Cardiac muscle cell (in vitro differentiated cells and primary cell): ENCODE data around the gene SMIM36. TPM values are rescaled to one million over a fixed set of nuclear protein-coding genes. Genes with fewer than 3 reads are reported as not detected.

ENCODE experiments used
- DNase-seq, 2 donors: peaks; one replicate each; pipeline versions ENCODE4 v3.0.0 to v3.0.0-alpha.2; 2010 to 2017; ENCODE audit warnings: low read depth in 1 of 2, low spot score in 1 of 2
- H3K27ac ChIP-seq: fragments of 200-600 bp; sonication (generic); 2 replicates; pipeline ENCODE4 v1.5.1; 2016
- H3K27me3 ChIP-seq: fragments of 200-600 bp; sonication (generic); 2 replicates; pipeline ENCODE4 v1.6.0; 2016; ENCODE audit warnings: control low read depth
- H3K36me3 ChIP-seq: fragments of 200-600 bp; sonication (generic); 2 replicates; pipeline ENCODE4 v1.5.1; 2016; ENCODE audit warnings: control low read depth
- H3K4me1 ChIP-seq: fragments of 200-600 bp; sonication (generic); 2 replicates; pipeline ENCODE4 v1.8.1; 2017; ENCODE audit warnings: low read depth, mild to moderate bottlenecking, mixed run types
- H3K4me3 ChIP-seq: fragments of 200-600 bp; sonication (generic); 2 replicates; pipeline ENCODE4 v1.5.1; 2016; ENCODE audit warnings: mild to moderate bottlenecking
- H3K9me3 ChIP-seq: fragments of 200-600 bp; sonication (generic); 2 replicates; pipeline ENCODE4 v1.5.1; 2017; ENCODE audit warnings: low read depth, mild to moderate bottlenecking, control low read depth
- polyA plus RNA-seq: library from polyadenylated mRNA; unstranded; fragments of >200 nt; fragmentation: Nextera tagmentation; extraction: Ambion mirVana; gene quantifications from 2 replicates; pipeline ENCODE4 v1.2.1, GENCODE V29; 2016
- total RNA-seq: library from RNA; depleted of rRNA; stranded (reverse); fragments of >200 nt; gene quantifications from 2 replicates; pipeline ENCODE4 v1.2.3, GENCODE V29; 2016
- TF ChIP-seq, protein P1 (sequence below): IDR thresholded peaks from 2 replicates; pipeline ENCODE4 v1.5.1; 2012; ENCODE audit warnings: low read depth, mild to moderate bottlenecking, low read length

The SMIM36 gene
- total and polyA plus RNA-seq, 2 experiments from 2014 or later: not detected

DNA sequence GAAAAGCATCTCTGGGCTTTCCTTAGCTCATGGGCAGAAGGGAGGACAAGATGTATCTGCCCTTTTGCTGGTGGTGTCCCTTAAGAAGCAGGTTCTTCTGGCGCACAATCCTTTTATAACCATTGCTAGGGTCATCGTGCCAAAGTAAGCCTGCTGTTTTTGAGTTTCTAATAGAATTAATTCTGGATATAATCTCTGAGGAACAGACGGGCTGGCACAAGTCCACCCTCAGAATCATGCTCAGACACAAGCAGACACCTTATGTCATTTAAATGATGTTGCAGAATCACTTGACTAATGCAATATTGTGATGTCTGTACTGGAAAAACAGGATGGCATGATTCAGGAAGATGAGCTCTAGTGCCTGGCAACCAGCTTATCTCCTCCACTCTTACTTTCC is 70.9 kb downstream of the SMIM36 start:
- TF ChIP-seq, protein P1, sequence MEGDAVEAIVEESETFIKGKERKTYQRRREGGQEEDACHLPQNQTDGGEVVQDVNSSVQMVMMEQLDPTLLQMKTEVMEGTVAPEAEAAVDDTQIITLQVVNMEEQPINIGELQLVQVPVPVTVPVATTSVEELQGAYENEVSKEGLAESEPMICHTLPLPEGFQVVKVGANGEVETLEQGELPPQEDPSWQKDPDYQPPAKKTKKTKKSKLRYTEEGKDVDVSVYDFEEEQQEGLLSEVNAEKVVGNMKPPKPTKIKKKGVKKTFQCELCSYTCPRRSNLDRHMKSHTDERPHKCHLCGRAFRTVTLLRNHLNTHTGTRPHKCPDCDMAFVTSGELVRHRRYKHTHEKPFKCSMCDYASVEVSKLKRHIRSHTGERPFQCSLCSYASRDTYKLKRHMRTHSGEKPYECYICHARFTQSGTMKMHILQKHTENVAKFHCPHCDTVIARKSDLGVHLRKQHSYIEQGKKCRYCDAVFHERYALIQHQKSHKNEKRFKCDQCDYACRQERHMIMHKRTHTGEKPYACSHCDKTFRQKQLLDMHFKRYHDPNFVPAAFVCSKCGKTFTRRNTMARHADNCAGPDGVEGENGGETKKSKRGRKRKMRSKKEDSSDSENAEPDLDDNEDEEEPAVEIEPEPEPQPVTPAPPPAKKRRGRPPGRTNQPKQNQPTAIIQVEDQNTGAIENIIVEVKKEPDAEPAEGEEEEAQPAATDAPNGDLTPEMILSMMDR: no peak
- no peaks in the 10 kb centered on the region for H3K27me3 ChIP-seq
- H3K9me3 ChIP-seq: no peaks in the 10 kb centered on the region
- peaks cover 25% of the 10 kb centered on the region for H3K4me1 ChIP-seq
- H3K27ac ChIP-seq: no peak overlapping the region
- no peaks in the 10 kb centered on the region for H3K36me3 ChIP-seq
- no peak for DNase-seq
- no peak overlapping the region for H3K4me3 ChIP-seq

DNA sequence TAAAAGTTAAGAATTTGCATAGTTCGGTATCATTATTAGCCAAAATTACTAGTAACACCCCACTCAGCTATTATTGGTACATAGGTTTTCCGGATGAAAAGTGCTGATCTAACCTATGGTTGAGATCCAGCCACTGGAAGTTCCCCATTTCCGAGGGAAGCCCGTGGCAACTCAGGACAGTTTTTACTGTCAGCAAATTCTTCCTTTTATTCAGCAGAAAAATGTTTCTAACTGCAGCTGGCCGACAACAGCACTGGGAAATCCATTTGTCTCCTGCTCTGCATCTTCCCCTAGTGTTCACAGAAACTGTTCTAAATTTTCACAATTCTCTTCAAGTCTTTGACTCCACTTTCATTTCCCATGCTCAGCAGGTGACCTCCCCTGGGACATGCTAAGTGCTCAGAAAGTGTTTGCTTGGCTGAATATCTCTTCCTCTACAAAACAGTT is 74.1 kb downstream of the SMIM36 start:
- DNase-seq: no peak
- no peak overlapping the region for H3K27ac ChIP-seq
- H3K9me3 ChIP-seq: no peaks in the 10 kb centered on the region
- no peaks in the 10 kb centered on the region for H3K27me3 ChIP-seq
- H3K36me3 ChIP-seq: no peaks in the 10 kb centered on the region
- TF ChIP-seq, protein P1: no peak
- no peak overlapping the region for H3K4me3 ChIP-seq
- H3K4me1 ChIP-seq: peaks cover 6% of the 10 kb centered on the region

DNA sequence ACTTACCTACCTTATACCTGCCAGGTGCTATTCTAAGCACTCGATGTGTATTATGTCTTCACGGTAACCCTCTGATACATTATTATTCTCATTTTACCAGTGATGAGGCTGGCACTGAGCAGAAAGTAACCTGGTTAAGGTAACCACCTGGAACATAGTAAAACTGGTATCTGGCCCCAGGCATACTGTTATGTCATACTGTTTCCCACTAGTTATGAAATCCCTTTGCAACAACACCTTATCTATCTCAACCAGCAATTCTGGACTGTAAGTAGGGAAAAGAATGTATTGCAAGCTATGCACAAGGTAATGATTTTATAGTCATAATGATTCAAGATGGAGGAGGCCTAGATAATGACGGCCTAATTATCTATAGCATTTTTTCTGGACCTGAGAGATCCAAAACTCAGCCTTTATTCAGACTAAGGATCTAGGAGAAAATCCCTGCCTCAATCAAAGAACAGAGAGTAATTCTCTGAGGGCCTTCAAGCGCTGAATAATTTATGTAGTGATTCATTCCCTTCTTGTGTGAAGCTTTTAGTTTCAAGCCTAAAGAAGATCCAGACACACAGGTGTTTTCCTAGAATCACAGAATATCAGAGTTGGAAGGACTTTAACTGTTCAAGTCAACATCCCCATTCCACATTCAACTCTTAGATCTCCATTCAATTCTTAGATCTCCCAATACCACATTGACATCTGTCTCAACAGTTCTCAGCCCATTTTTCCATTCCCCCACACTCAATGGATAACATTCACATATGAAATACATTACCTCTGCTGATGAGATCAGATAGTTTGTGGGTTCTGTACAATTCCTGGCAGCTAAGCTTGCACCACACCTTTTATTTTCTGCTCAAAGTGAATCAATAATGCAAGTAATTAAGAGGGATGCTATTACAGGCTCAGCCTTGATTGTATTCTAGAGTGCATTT is 74.8 kb downstream of the SMIM36 start:
- Histone ChIP-seq H3K27me3 (no peaks in the 10 kb centered on the region), H3K36me3 (no peaks in the 10 kb centered on the region), H3K9me3 (no peaks in the 10 kb centered on the region), H3K27ac (no peak overlapping the region), H3K4me1 (peaks cover 6% of the 10 kb centered on the region), H3K4me3 (no peak overlapping the region)
- DNase-seq: no peak
- TF ChIP-seq, protein P1: no peak

DNA sequence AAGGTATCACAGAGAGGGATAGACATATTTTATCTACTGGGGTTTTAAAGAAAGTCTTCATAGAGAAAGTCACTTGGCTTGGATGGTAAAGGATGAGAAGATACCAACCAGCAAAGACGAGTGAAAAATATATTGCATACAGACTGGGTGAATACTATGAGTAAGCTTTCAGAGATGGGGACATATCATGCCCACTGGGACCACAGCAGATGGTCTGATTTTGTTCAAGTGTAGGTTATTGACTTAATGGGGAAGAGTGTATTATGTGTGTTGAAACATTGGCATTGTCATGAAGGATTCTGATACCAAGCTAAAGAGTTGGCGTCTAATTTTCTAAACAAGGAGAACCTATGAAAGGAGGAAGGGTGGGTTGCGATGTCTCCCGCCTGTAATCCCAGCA is 75.8 kb downstream of the SMIM36 start:
- H3K27me3 ChIP-seq: no peaks in the 10 kb centered on the region
- no peaks in the 10 kb centered on the region for H3K9me3 ChIP-seq
- no peaks in the 10 kb centered on the region for H3K36me3 ChIP-seq
- H3K4me1 ChIP-seq: peaks cover 14% of the 10 kb centered on the region
- DNase-seq: no peak
- no peak overlapping the region for H3K4me3 ChIP-seq
- no peak overlapping the region for H3K27ac ChIP-seq
- TF ChIP-seq, protein P1: no peak

DNA sequence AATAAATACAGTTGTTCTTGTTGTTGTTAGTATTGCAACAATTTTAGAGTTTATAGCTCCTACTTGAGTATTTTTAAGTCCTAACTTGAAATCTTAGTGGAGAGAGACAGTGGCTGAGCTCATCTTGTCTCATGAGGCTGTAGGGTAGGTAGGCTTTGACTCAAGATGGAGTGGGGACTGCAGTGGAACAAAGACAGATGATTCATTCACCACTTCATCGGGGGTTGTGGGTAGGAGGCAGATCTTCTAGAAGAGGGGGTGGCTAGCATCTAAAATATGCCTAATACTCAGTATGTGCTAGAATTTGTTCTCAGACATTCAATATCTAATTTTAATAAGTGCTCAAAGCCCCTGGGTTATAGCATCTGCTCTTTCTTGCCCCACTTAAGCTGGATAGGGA is 76.5 kb downstream of the SMIM36 start:
- TF ChIP-seq, protein P1: no peak
- DNase-seq: no peak

More for the DNA sequence above, 76.5 kb downstream of the SMIM36 start:
- Histone ChIP-seq H3K27ac (no peak overlapping the region), H3K9me3 (no peaks in the 10 kb centered on the region), H3K36me3 (no peaks in the 10 kb centered on the region), H3K4me3 (no peak overlapping the region), H3K27me3 (no peaks in the 10 kb centered on the region), H3K4me1 (peaks cover 14% of the 10 kb centered on the region)
